NB4 (cell line): Measurements from ENCODE around the gene PKIG.

Source experiments
- CTCF ChIP-seq: IDR thresholded peaks from one replicate; pipeline ENCODE4 v1.5.1; 2012; ENCODE audit warnings: low read depth, low read length
- MAX ChIP-seq: IDR thresholded peaks from 2 replicates; pipeline ENCODE4 v1.6.1; 2011; ENCODE audit warnings: low read depth, low read length
- MYC ChIP-seq: IDR thresholded peaks from 2 replicates; pipeline ENCODE4 v1.6.1; 2011; ENCODE audit warnings: low read depth, low read length
- POLR2A ChIP-seq: IDR thresholded peaks from 2 replicates; pipeline ENCODE4 v1.6.1; 2011; ENCODE audit warnings: mild to moderate bottlenecking; ENCODE audit not compliant: insufficient read length; ENCODE audit errors: extremely low read depth

GRCh38 chr20:44666066-44666465 is 83.7 kb downstream of the PKIG start:
- TF ChIP-seq MAX: no peak
- TF ChIP-seq MYC: no peak
- TF ChIP-seq POLR2A: no peak
- no peak for TF ChIP-seq CTCF
